ENCODE measurements around the gene SLC22A4.

Gene SLC22A4

DNA sequence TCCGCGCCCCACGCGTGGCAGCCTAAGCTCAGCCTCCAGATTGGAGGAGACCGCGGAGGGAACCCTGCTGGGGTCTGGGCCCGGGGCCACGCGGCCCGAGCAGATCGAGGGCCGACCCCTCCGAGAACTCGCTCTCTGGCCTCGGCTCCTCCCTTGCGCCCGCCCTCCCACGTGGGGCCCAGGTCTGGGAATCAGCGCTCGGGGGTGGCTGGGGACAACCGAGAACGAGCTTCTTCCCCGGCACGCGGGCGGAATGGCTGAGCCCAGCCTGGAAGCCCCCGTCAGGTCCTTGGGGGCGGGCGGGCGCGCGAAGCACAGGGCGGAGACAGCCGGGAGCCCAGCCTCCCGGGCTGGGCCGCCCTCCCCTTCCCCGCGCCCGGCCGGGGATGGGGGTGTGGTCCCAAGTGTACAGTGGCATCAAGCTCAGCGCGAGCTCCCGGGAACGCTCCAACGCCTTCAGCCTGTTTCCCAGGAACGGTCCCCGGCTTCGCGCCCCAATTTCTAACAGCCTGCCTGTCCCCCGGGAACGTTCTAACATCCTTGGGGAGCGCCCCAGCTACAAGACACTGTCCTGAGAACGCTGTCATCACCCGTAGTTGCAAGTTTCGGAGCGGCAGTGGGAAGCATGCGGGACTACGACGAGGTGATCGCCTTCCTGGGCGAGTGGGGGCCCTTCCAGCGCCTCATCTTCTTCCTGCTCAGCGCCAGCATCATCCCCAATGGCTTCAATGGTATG lies at the start of gene SLC22A4:
TSS of gene SLC22A4 (plus strand) at position 403 of the 736 bp plus-strand sequence. CDS start at position 626, 223 bp downstream.
- peak; percentile 98 for DNase-seq

DNA sequence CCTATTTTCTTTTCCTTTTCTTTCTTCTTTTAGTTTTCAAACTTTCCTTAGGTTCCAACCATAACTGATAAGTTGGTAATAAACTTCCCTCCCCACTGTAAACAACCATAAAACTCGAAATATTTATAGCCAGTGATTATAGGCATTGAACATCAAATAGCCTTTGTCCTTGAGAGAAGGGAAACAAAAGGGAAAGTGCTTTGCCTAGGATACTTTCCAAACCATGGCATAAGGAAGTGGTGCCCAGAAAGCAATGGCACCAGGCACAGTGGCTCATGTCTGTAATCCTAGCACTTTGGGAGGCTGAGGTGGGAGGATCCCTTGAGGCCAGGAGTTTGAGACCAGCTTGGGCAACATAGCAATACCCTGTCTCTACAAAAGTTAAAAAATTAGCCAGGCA lies 48.6 kb upstream of the SLC22A4 start:
- DNase-seq = no peak

DNA sequence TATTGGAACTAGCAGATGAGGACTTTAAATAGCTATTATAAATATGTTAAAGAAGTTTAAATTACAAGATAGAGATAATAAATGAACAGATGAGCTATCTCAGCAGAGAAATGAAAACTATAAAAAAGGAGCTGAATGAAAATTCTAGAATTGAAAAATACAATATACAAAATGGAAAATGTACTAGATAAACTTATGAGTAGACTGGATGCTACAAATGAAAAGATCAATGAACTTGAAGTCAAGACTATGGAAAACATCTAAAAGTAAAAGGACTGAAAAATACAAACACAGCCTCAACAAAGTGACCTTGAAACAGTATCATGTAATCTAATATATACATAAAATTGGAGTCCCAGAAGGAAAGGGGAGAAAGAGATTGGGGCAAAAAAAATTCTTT lies 47.4 kb upstream of the SLC22A4 start:
- DNase-seq = no peak

DNA sequence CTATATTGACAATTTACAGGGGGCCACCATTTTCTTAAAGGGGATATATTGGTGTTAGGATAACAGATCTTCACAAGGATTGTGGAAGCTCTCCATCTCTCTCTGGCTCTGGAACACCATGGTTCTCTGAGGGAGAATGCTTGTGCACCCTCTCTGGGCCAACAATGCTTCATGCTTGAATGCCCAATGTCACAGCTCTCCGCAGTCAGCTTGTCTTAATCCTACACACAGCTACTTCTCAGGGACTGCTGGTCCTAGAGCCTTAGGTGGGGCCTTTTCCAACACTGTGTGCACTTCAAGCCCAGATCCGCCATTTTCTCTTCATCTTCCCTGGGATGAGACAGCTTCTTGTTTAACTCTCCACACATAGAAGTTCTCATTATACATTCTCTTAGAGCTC lies 43.6 kb upstream of the SLC22A4 start:
- peak; percentile 25 for DNase-seq

DNA sequence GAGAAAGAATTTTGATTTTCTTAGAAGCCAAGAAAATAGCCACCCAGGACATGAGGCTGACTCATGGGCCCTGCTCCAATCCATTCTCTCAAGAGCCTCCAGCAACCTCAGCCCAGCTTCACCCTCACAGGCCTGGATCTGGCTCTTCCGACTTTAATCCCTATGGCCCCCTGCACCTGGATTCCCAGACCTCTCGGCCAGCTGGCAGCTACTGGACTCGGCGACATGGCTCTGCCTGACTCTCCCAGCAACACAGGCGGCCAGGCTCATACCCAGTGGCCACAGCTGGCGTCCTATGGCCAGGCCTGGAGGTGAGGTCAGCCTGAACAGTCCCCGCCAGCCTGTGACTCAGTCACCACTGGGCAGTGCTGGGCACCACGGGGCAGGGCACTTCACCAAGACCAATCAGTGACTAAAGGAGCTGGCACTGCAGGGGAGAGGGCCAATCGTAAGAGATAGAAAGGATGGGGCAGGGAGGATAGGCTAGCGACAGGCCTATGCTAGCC lies 42.9 kb upstream of the SLC22A4 start:
- DNase-seq = peak; percentile 38

DNA sequence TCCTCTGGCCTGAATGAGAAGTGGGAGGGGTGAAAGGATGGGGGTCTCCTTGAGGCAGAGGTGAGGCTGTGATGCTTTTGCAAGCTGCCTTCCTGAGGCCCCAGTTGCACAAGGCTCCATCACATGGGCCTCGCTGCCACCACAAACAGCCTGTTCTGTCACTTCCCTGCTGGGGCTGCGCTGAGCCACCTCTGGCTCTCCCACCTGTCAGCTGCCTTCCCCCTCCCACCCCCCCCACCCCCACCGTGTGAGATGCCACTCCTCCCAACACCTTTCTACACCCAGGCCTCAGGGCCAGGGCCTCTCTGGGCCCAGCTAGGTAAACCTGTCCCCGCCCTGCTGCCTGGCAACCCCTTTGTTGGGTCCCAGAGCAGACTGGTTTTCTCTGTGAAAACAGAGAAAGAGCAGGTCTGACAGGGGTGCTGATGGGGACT lies 41.2 kb upstream of the SLC22A4 start:
- DNase-seq = no peak

DNA sequence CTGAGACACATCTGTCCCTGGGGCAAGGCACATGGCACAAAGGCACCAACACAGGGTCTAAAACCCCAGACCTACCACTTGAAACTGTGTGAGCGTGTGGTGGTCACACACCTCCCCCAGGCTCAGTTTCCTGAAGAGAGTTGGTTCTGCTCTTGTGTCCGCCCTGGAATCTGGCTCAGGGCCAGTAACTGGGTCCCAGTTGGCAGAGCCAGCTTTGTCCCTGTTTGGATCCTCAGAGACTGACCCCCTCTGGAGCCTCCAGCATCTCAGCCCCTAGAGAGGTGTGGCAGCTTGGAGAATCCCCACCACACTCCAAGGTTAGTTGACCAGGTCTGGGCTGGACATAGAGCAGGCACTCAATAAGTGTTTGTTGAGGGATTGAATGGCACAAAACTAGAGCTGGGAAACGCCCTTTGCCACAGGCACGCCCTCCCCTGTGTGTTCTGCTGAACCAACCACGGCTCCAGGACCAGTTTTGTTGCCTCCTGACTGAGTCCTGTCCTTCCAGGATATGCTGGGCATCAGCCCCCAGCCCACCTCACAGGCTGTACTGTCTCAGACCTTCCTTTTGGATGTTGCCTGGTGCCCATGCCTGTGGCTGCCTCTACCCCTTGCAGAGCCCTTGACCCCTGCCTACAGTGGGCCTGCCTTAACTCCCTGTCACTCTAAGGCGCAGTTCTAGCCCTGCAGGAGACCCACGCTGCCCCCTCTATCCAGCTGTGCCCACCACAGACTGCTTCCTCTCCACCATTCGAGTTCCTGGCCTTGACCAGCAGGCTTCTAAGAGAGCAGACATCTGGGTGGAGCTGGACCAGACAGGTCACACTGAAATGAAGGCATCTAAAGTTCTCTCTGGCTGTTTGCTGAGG lies 40.5 kb upstream of the SLC22A4 start:
- DNase-seq = peak; percentile 52

DNA sequence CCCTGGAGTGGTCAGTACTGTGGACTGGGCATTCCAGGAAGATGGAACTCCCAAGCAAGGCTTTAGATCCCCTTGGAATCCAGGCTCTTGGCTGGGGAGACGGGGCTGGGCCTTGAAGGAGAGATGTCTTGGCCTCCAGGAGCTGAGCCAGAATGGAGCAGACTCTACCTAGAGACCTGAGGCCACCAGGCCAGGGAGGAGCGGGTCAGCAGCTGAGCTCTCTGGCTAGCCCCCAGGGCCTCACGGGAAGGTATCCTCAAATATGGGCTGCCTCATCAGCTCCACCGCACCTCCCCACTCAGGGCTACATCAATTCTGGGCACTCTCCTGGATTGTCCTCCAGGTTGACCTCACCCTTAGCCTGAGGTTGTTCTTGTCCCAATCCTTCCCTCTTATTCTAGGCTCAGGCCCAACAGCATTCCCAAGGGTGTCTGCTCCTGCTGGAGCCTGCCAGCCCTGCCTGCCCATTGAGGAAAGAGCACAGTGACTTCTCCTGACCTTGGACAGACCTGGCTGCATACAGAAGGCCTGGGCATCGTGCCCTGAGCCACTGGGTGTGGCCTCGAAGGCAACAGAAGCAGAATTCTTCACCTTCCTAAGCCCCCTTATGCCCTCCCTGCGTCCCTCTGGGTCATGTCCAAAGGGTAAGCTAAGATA lies 39.7 kb upstream of the SLC22A4 start:
- DNase-seq = peak; percentile 35

DNA sequence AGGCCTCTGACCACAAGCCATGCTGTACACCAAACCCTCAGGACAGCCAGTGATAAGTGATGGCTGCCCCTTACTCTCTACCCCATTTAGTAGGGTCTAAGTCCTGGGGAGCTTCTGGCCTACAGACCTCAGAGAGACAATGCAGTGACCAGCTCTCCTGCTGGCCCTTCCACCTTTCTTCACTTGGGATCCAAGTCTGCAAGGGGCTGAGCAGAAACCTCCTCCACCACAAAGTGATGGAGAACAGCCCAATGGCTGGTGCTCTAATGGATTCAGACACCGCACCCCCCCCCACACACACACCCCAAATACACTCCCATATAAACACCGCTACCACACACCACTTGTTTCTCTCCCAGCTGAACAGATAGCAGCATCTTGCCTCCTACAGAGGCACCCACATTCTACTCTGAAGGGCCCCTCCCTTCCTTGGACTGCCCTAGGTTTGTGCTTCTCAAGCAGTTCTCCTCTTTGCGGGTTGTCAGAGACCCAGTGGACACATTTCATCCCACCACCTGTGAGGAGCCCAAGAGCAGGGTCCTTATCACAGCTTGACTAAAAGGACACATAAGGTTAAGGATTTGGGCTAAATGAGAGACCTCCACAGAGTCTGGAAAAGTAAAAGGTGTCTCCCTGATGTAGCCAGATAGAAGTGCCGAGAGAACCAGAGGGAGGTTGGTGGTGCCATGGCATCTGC lies 38.0 kb upstream of the SLC22A4 start:
- peak; percentile 32 for DNase-seq

DNA sequence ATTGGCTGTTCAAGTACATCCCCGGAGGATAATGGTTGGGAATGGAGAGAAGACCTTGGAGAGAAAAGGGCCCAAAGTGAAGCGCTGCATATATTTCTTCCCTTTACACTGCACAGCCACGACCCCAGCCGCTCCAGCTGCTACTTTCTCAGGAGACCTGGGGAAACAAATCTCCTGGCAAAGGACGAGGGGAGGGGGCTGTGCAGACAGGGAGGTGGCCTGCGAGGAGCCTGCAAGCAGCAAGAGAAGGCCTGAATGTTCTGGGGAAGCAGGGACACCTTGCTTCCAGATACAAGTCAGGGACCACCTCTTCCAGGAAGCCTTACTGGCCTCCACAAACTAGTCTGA lies 37.4 kb upstream of the SLC22A4 start:
- no peak for DNase-seq

DNA sequence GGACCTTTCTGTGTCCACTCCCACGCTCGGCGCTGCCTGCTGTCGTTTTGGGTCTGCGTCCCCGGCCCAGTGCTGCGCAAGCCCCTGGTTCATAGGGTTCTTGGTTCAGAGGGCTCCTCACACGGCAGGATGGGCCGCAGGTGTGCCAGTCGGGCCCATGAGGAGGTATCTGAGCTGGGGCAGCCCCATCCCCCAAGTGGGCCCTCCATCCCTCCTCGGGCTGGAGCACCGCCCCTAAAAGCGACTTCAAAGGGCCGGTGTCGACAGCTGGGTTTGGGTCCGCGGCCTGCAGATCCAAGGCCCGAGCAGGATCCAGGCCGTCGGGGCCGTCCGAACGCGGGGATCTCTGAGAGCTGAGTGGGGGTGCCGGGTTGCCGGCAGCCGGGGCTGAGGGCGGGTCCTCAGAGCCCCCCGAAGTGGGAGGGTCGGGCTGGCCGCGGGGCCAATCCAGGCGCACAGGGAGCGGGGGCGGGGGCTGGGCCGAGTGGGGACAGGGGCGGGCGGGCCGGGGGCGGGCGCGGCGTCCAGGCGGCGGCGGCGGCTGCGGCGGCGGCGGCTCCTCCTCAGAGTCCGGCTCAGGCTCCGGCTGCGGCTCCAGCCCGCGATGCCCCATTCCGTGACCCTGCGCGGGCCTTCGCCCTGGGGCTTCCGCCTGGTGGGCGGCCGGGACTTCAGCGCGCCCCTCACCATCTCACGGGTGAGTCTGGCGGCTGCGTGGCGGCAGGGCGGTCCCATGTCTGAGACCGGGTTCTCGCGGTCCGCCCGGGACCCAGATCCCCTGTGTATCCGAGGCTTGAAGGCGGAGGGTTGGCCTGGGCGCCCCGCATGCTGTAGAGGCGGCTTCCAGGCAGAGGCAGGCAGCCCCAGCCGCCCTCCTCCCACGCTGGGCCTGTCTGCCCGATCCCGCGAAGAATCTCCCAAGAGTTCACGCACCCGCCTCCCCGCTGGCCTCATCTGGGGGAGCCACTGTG lies 36.8 kb upstream of the SLC22A4 start, which contains the start of gene PDLIM4:
TSS of gene PDLIM4 (plus strand) at position 566 of the 971 bp plus-strand sequence. CDS start at position 605, 39 bp downstream.
- DNase-seq = peak; percentile 83

DNA sequence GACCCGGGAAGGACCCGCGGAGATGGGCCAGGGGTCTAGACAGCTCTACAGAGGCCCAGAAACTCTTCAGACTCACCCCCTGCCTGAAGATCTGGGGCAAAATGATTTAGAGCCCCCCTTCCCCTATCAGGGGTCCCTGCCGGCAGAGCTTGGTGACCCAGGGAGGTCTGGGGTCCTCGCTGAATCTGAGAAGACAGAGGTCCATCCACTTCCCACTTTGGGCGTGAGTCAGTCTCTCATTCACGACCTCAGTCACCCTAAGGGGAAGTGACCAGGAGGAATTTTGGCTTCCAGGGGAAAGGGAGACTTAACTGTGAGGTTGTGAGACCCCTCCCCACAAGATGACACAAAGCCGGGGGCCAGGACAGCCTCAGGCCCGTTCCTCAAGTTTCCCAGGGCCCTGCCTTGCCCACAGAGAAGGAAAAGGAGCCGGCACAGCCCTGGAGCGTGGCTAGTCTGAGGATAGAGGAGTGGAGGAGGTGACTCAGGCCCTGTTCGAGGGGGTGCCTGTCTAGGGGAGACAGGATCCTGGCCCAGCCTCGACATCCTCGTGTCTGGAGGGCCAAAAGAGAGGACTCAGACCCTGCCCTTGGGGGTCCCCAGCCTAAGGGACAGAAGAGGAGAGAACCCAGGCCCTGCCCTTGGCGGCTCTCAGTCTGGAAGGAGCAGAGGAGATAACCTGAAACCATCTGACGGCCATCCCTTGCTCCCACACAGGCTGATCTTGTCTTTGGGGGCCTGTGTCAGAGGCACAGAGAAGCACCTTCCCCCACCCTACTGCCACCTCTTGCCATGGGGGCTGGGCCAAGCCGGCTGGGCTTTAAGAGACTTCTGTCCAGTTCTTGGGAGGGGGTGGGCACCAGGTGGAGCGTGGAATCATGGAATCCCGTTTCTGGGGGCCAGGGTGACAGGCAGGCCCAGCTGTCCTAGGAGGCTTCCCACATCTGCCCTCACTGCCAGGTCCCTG lies 35.8 kb upstream of the SLC22A4 start:
- DNase-seq = peak; percentile 67

DNA sequence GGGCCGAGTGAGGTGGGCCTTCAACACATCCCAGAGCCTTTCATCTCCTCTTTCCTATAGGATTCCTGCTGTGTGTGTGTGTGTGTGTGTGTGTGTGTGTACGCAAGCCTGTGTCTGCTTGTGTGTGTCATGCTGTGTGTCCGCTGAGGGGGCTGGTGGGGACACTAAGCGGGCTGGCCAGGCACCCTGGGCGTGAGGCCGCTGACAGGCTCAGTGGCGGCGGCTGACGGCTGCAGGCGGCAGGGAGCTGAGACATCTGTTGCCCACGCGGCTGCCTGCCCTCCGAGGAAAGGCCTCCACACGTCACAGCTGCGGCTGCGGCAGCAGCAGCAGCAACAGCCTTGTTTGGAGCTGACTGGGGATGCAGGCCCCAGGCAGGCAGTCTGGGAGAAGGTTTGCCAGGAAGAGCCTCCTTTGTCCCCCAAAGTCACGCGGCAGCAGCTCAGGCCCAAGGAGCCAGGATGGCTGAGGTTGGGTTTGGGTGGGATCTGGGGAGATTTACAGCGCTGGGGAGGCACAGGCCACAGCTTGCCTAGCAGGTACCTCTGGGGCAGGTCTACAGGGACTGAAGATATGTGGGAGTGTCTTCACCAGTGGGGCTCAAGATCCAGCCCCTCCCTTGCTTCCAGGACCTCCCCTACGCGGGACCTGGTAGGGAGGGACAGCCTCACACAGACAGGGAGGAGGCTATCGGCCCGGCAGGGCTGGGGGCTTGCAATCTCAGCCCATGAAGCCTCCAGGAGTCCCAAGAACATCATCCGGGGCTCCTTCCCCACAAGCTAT lies 34.9 kb upstream of the SLC22A4 start:
- peak; percentile 74 for DNase-seq

DNA sequence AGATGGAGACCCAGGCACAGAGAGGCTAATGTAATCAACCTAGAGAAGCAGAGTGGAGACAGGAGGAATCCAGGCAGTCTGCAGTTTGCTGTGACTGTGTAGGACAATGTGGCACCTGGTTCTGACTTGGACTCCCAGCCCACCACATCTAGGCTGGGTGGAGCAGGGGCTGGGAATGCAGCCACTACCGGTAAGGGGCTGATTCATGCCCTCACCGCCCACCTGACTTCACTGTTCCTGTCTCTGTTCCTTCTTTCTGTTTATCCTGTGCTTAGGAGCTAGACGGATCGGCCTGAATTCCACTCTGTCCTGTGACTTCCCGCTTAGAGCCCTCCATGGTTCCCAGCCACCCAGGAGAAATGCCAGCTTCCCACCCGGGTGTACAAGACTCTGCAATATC lies 34.1 kb upstream of the SLC22A4 start:
- DNase-seq = peak; percentile 76

DNA sequence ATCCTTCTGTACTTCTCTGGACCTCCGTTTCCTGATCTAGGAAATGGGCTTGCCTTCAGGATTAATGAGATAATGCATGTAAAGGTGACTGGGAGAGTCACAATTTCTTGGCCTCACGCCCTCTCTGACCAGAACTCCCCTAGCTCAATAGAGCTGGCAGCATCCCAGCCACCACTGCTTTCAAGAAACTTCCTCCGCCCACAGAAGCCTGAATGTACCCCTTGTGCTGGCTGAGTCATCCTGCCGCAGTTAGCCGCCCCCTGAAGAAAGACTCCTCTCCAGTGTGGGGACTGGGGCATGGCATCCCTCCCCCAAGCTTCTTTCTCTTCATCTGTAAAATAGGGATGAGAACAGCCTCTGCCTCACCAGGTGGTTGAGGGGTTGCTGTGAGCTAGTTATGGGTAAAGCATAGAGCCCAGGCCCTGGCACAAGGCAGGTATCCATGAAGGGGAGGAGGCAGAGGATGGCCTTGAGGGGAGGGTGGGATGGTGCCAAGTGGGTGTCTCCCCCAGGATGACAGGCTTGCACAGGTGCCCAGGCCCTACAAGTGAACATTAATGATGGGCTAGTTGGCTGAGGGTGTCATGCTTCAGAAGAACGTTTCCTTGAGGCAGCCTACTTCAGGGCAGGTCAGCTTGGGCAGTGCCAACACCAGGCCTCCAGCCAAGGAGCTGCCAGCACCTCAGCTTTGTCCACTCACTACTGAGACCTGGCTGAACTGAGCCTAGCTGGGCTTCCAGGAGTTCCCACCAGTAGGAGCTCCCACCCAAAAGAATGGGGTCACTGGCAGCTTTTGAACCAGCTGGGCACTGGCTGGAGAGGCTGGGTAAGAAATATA lies 33.3 kb upstream of the SLC22A4 start:
- peak; percentile 54 for DNase-seq

DNA sequence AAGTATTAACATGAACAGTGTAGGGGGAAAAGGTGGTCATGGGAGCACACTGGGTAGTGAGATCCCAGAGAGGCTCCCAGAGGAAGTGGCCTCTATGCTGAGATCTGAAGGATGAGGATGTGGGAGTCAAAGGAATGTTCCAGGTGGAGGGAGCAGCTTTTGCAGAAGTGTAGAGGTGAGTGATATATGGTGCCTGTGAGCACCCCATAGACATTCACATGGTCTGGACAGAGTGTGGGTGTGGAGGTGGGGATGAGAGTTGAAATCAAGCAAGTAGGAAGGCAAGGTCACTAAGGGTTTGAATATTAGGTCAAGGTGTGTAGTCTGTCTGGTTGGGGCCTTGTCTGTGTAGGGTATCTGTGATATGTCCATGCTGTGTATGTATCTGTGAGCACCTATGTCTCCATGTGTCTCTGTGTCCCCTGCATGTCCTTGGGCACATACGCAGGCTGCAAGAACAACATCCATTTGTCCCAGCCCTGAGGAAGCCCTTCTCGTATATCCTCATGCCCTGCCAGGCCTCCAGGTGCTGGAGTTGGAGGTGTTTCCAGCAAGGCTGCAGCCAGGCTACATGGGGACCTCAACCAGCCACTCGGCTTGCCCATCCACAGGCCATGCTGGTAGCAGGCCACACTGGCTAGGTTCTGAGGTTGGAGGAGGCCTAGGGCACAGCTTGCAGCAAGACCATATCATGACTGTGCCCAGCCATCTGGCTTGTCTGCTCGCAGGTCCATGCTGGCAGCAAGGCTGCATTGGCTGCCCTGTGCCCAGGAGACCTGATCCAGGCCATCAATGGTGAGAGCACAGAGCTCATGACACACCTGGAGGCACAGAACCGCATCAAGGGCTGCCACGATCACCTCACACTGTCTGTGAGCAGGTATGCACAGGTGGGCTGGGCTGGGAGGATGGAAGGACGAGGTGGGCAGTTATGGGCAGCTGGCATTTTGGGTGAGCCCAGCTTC lies 32.0 kb upstream of the SLC22A4 start:
- DNase-seq = peak; percentile 38

Measured in islet precursor cell (in vitro differentiated cells).